ENCODE results near the gene MBTPS1. TPM values are rescaled to one million over a fixed set of nuclear protein-coding genes. Genes with fewer than 3 reads are reported as not detected.

MBTPS1 gene
- total RNA-seq, 2 donors from 2014 or later = 36.6 to 42.0 TPM

GRCh38 chr16:84048270-84048669 lies 68.5 kb downstream of the MBTPS1 start:
- Mint-ChIP-seq H3K9me3 (no peaks in the 10 kb centered on the region), H3K36me3 (ENCODE audit: insufficient read depth in 2 of 2) (no peaks in the 10 kb centered on the region), H3K4me3 (no peak overlapping the region), H3K4me1 (ENCODE audit: low read depth) (no peaks in the 10 kb centered on the region), H3K27ac (no peak overlapping the region), H3K27me3 (ENCODE audit: low read depth) (peaks cover 14% of the 10 kb centered on the region)
- ATAC-seq (replicated peaks in 1 of 2) = no peak
- DNase-seq = no peak

GRCh38 chr16:84047626-84048025 lies 69.1 kb downstream of the MBTPS1 start:
- no peak for ATAC-seq (replicated peaks in 1 of 2)
- Mint-ChIP-seq H3K4me3 (no peak overlapping the region), H3K4me1 (ENCODE audit: low read depth) (no peaks in the 10 kb centered on the region), H3K27ac (no peak overlapping the region), H3K36me3 (ENCODE audit: insufficient read depth in 2 of 2) (no peaks in the 10 kb centered on the region), H3K27me3 (ENCODE audit: low read depth) (peaks cover 18% of the 10 kb centered on the region), H3K9me3 (no peaks in the 10 kb centered on the region)
- no peak for DNase-seq

- DNase-seq = no peak
- Mint-ChIP-seq H3K27me3 (ENCODE audit: low read depth) (peaks cover 18% of the 10 kb centered on the region), H3K27ac (no peak overlapping the region), H3K4me1 (ENCODE audit: low read depth) (no peaks in the 10 kb centered on the region), H3K4me3 (no peak overlapping the region), H3K36me3 (ENCODE audit: insufficient read depth in 2 of 2) (no peaks in the 10 kb centered on the region), H3K9me3 (no peaks in the 10 kb centered on the region)
- ATAC-seq (replicated peaks in 1 of 2) = no peak
These were observed 69.5 kb downstream of the MBTPS1 start for GRCh38 chr16:84047206-84047605.

- ATAC-seq (replicated peaks in 1 of 2) = no peak
- Mint-ChIP-seq H3K27ac (no peak overlapping the region), H3K27me3 (ENCODE audit: low read depth) (peaks cover 18% of the 10 kb centered on the region), H3K4me3 (no peak overlapping the region), H3K4me1 (ENCODE audit: low read depth) (no peaks in the 10 kb centered on the region), H3K36me3 (ENCODE audit: insufficient read depth in 2 of 2) (no peaks in the 10 kb centered on the region), H3K9me3 (no peaks in the 10 kb centered on the region)
- no peak for DNase-seq
These were observed 70.8 kb downstream of the MBTPS1 start for GRCh38 chr16:84045818-84046470.

GRCh38 chr16:84045001-84045817 lies 71.5 kb downstream of the MBTPS1 start:
- ATAC-seq (replicated peaks in 1 of 2) (peak in 1 of 2 donors; percentile 17), DNase-seq (no peak)
- no peak overlapping the region for H3K4me3 Mint-ChIP-seq
- H3K4me1 Mint-ChIP-seq (ENCODE audit: low read depth) = no peaks in the 10 kb centered on the region
- H3K27me3 Mint-ChIP-seq (ENCODE audit: low read depth) = peaks cover 18% of the 10 kb centered on the region
- H3K9me3 Mint-ChIP-seq = no peaks in the 10 kb centered on the region
- H3K27ac Mint-ChIP-seq = no peak overlapping the region
- H3K36me3 Mint-ChIP-seq (ENCODE audit: insufficient read depth in 2 of 2) = no peaks in the 10 kb centered on the region

GRCh38 chr16:84044118-84044488 lies 72.6 kb downstream of the MBTPS1 start:
- Mint-ChIP-seq H3K27me3 (ENCODE audit: low read depth) (peaks cover 18% of the 10 kb centered on the region), H3K36me3 (ENCODE audit: insufficient read depth in 2 of 2) (no peaks in the 10 kb centered on the region), H3K9me3 (no peaks in the 10 kb centered on the region), H3K4me1 (ENCODE audit: low read depth) (no peaks in the 10 kb centered on the region), H3K27ac (no peak overlapping the region), H3K4me3 (no peak overlapping the region)
- DNase-seq (no peak), ATAC-seq (replicated peaks in 1 of 2) (peak; percentile 9 to 26)

GRCh38 chr16:84043486-84044117 lies 73.1 kb downstream of the MBTPS1 start:
- no peak overlapping the region for H3K27ac Mint-ChIP-seq

GRCh38 chr16:84042879-84043485 lies 73.8 kb downstream of the MBTPS1 start:
- Mint-ChIP-seq H3K27ac (no peak overlapping the region), H3K4me3 (no peak overlapping the region), H3K4me1 (ENCODE audit: low read depth) (no peaks in the 10 kb centered on the region), H3K27me3 (ENCODE audit: low read depth) (peaks cover 18% of the 10 kb centered on the region), H3K36me3 (ENCODE audit: insufficient read depth in 2 of 2) (no peaks in the 10 kb centered on the region), H3K9me3 (no peaks in the 10 kb centered on the region)
- ATAC-seq (replicated peaks in 1 of 2) = no peak
- no peak for DNase-seq

More at GRCh38 chr16:84043486-84044117, 73.1 kb downstream of the MBTPS1 start:
- peaks cover 18% of the 10 kb centered on the region for H3K27me3 Mint-ChIP-seq (ENCODE audit: low read depth)
- no peaks in the 10 kb centered on the region for H3K9me3 Mint-ChIP-seq
- ATAC-seq (replicated peaks in 1 of 2) = peak; percentile 50 to 62
- H3K4me1 Mint-ChIP-seq (ENCODE audit: low read depth) = no peaks in the 10 kb centered on the region
- H3K36me3 Mint-ChIP-seq (ENCODE audit: insufficient read depth in 2 of 2) = no peaks in the 10 kb centered on the region
- no peak overlapping the region for H3K4me3 Mint-ChIP-seq
- DNase-seq = no peak

- Mint-ChIP-seq H3K27me3 (ENCODE audit: low read depth) (peaks cover 18% of the 10 kb centered on the region), H3K9me3 (no peaks in the 10 kb centered on the region), H3K36me3 (ENCODE audit: insufficient read depth in 2 of 2) (no peaks in the 10 kb centered on the region), H3K4me1 (ENCODE audit: low read depth) (no peaks in the 10 kb centered on the region), H3K4me3 (no peak within 1 kb of the TSS), H3K27ac (no peak within 1 kb of the TSS)
- no peak for DNase-seq
- no peak for ATAC-seq (replicated peaks in 1 of 2)
These were observed 74.3 kb downstream of the MBTPS1 start, which contains the start of gene SLC38A8 for GRCh38 chr16:84042308-84042878. SLC38A8 (minus strand) TSS chr16:84042795; CDS start chr16:84042157, 638 bp downstream.

GRCh38 chr16:84041881-84042280 lies 74.9 kb downstream of the MBTPS1 start:
- Mint-ChIP-seq H3K27me3 (ENCODE audit: low read depth) (peaks cover 18% of the 10 kb centered on the region), H3K27ac (no peak overlapping the region), H3K36me3 (ENCODE audit: insufficient read depth in 2 of 2) (no peaks in the 10 kb centered on the region), H3K4me3 (no peak overlapping the region), H3K9me3 (no peaks in the 10 kb centered on the region), H3K4me1 (ENCODE audit: low read depth) (no peaks in the 10 kb centered on the region)
- DNase-seq (no peak), ATAC-seq (replicated peaks in 1 of 2) (no peak)

- no peak overlapping the region for H3K27ac Mint-ChIP-seq
- no peak overlapping the region for H3K4me3 Mint-ChIP-seq
- H3K27me3 Mint-ChIP-seq (ENCODE audit: low read depth) = peaks cover 18% of the 10 kb centered on the region
- H3K4me1 Mint-ChIP-seq (ENCODE audit: low read depth) = no peaks in the 10 kb centered on the region
- DNase-seq = no peak
- no peaks in the 10 kb centered on the region for H3K9me3 Mint-ChIP-seq
- no peaks in the 10 kb centered on the region for H3K36me3 Mint-ChIP-seq (ENCODE audit: insufficient read depth in 2 of 2)
- no peak for ATAC-seq (replicated peaks in 1 of 2)
These were observed 75.6 kb downstream of the MBTPS1 start for GRCh38 chr16:84040823-84041820.
